Measurements from ENCODE around the gene EIF1.
"Not testable (repeated sequence)": the region's sequence is repeated elsewhere in the genome, so short reads cannot be mapped to it uniquely, and the experiment has no call there.

EIF1 gene

GRCh38 chr17:41656249-41657023 lies 32.2 kb upstream of the EIF1 start:
- DNase-seq, result no peak

- no peak for DNase-seq
Measured at GRCh38 chr17:41657176-41657754, 31.4 kb upstream of the EIF1 start.

- DNase-seq, result no peak
Measured at GRCh38 chr17:41657936-41658335, 30.7 kb upstream of the EIF1 start.

GRCh38 chr17:41658846-41659245 lies 29.8 kb upstream of the EIF1 start:
- no peak for DNase-seq

- no peak for DNase-seq
Measured at GRCh38 chr17:41659427-41660212, 29.1 kb upstream of the EIF1 start.

GRCh38 chr17:41660221-41660711 lies 28.4 kb upstream of the EIF1 start:
- no peak for DNase-seq

- DNase-seq, result no peak
Measured at GRCh38 chr17:41663451-41664171, 25.1 kb upstream of the EIF1 start.

GRCh38 chr17:41664172-41664457 lies 24.6 kb upstream of the EIF1 start:
- DNase-seq, result no peak

- DNase-seq, result no peak
Measured at GRCh38 chr17:41664587-41665565, 23.8 kb upstream of the EIF1 start.

- DNase-seq, result peak; percentile 95
Measured at GRCh38 chr17:41665566-41666236, 23.0 kb upstream of the EIF1 start.

GRCh38 chr17:41666237-41666641 lies 22.4 kb upstream of the EIF1 start:
- no peak for DNase-seq

- DNase-seq, result peak; percentile 92
Measured at GRCh38 chr17:41666708-41667279, 21.9 kb upstream of the EIF1 start.

GRCh38 chr17:41667280-41668041 lies 21.2 kb upstream of the EIF1 start:
- no peak for DNase-seq

- no peak for DNase-seq
Measured at GRCh38 chr17:41672153-41672552, 16.5 kb upstream of the EIF1 start.

GRCh38 chr17:41675157-41676057 lies 13.3 kb upstream of the EIF1 start:
- DNase-seq, result not testable (repeated sequence)

- no peak for DNase-seq
Measured at GRCh38 chr17:41676058-41676419, 12.6 kb upstream of the EIF1 start.

- no peak for DNase-seq
Measured at GRCh38 chr17:41678411-41678906, 10.2 kb upstream of the EIF1 start.

GRCh38 chr17:41678907-41679739 lies 9.6 kb upstream of the EIF1 start:
- DNase-seq, result no peak
